Measurements from ENCODE around the gene SMAD6. TPM values are rescaled to one million over a fixed set of nuclear protein-coding genes. Genes with fewer than 3 reads are reported as not detected.
"Not testable (repeated sequence)": the region's sequence is repeated elsewhere in the genome, so short reads cannot be mapped to it uniquely, and the experiment has no call there.

The SMAD6 gene
- total RNA-seq, 2 experiments from 2014 or later = 0.14 to 0.29 TPM

- DNase-seq; CTCF ChIA-PET; H3K36me3 Mint-ChIP-seq; H3K9me3 Mint-ChIP-seq (ENCODE audit: low read depth); H3K4me3 Mint-ChIP-seq; H3K27ac Mint-ChIP-seq; ATAC-seq; H3K27me3 Mint-ChIP-seq; H3K4me1 Mint-ChIP-seq: not testable (repeated sequence)
These were observed 126.9 kb downstream of the SMAD6 start for GRCh38 chr15:66828817-66829541.

- H3K36me3 Mint-ChIP-seq = no peaks in the 10 kb centered on the region
- no peaks in the 10 kb centered on the region for H3K4me1 Mint-ChIP-seq
- H3K9me3 Mint-ChIP-seq (ENCODE audit: low read depth) = no peaks in the 10 kb centered on the region
- ATAC-seq = no peak
- CTCF ChIA-PET = no interaction called here
- H3K27ac Mint-ChIP-seq = no peak overlapping the region
- H3K4me3 Mint-ChIP-seq = no peak overlapping the region
- no peak for DNase-seq
- H3K27me3 Mint-ChIP-seq = peaks cover 2% of the 10 kb centered on the region
These were observed 127.6 kb downstream of the SMAD6 start for GRCh38 chr15:66829551-66830121.

- no peak overlapping the region for H3K27ac Mint-ChIP-seq
- H3K4me1 Mint-ChIP-seq = no peaks in the 10 kb centered on the region
- DNase-seq (no peak), ATAC-seq (no peak)
- no peaks in the 10 kb centered on the region for H3K9me3 Mint-ChIP-seq (ENCODE audit: low read depth)
- no peak overlapping the region for H3K4me3 Mint-ChIP-seq
- peaks cover 2% of the 10 kb centered on the region for H3K27me3 Mint-ChIP-seq
- no peaks in the 10 kb centered on the region for H3K36me3 Mint-ChIP-seq
- CTCF ChIA-PET = no interaction called here
These were observed 128.3 kb downstream of the SMAD6 start for GRCh38 chr15:66830358-66830757.

GRCh38 chr15:66830823-66831222 is 128.8 kb downstream of the SMAD6 start:
- H3K36me3 Mint-ChIP-seq = no peaks in the 10 kb centered on the region
- no peak overlapping the region for H3K27ac Mint-ChIP-seq
- peaks cover 2% of the 10 kb centered on the region for H3K27me3 Mint-ChIP-seq
- H3K4me1 Mint-ChIP-seq = no peaks in the 10 kb centered on the region
- H3K4me3 Mint-ChIP-seq = no peak overlapping the region
- no peak for ATAC-seq
- no peak for DNase-seq
- CTCF ChIA-PET = no interaction called here
- no peaks in the 10 kb centered on the region for H3K9me3 Mint-ChIP-seq (ENCODE audit: low read depth)

- no peak for DNase-seq
- no peaks in the 10 kb centered on the region for H3K36me3 Mint-ChIP-seq
- no peak overlapping the region for H3K27ac Mint-ChIP-seq
- no peak for ATAC-seq
- H3K4me1 Mint-ChIP-seq = no peaks in the 10 kb centered on the region
- H3K27me3 Mint-ChIP-seq = peaks cover 2% of the 10 kb centered on the region
- no peak overlapping the region for H3K4me3 Mint-ChIP-seq
- no peaks in the 10 kb centered on the region for H3K9me3 Mint-ChIP-seq (ENCODE audit: low read depth)
- CTCF ChIA-PET = no interaction called here
These were observed 129.3 kb downstream of the SMAD6 start for GRCh38 chr15:66831289-66831688.

GRCh38 chr15:66831801-66832390 is 129.9 kb downstream of the SMAD6 start:
- DNase-seq (no peak), ATAC-seq (no peak)
- no peaks in the 10 kb centered on the region for H3K9me3 Mint-ChIP-seq (ENCODE audit: low read depth)
- CTCF ChIA-PET = no interaction called here
- H3K27ac Mint-ChIP-seq = no peak overlapping the region
- peaks cover 2% of the 10 kb centered on the region for H3K27me3 Mint-ChIP-seq
- H3K4me1 Mint-ChIP-seq = no peaks in the 10 kb centered on the region
- H3K4me3 Mint-ChIP-seq = no peak overlapping the region
- H3K36me3 Mint-ChIP-seq = no peaks in the 10 kb centered on the region

Other genes with a start within 250 kb of the SMAD6 start
- 10 to 100 TPM; 29.3 to 30.0 TPM for gene SNAPC5, start 204.5 kb upstream of the SMAD6 start, total RNA-seq
- 1,000 to 10,000 TPM; 2,060 to 2,722 TPM for gene RPL4, start 197.4 kb upstream of the SMAD6 start, total RNA-seq
- 10 to 100 TPM; 35.6 to 44.6 TPM for gene ZWILCH, start 196.9 kb upstream of the SMAD6 start, total RNA-seq
- not detected for gene LCTL, start 136.2 kb upstream of the SMAD6 start, total RNA-seq